ENCODE results near the gene SACM1L.

SACM1L gene

GRCh38 chr3:45741742-45742460 is 52.7 kb downstream of the SACM1L start:
- no peak overlapping the region for H3K27ac ChIP-seq (ENCODE audit: low read length)
- H3K9me3 ChIP-seq (replicated peaks; ENCODE audit: insufficient read depth, low read length) = no peaks in the 10 kb centered on the region
- peak overlapping the region; percentile 8; the same call in 1 of the 2 replicates for H3K4me2 ChIP-seq (ENCODE audit: low read depth, low read length)
- H3K9ac ChIP-seq (ENCODE audit: low read length) = no peak overlapping the region
- peaks cover 12% of the 10 kb centered on the region; the same call in 1 of the 2 replicates for H3K36me3 ChIP-seq (replicated peaks; ENCODE audit: insufficient read depth, low read length)
- DNase-seq = no peak
- H3F3A ChIP-seq (ENCODE audit: insufficient read depth, low read length) = no peaks in the 10 kb centered on the region
- H2AFZ ChIP-seq (ENCODE audit: low read length) = no peak overlapping the region
- no peaks in the 10 kb centered on the region for H3K27me3 ChIP-seq (replicated peaks; ENCODE audit: insufficient read depth, low read length)
- TF ChIP-seq CTCF (IDR thresholded peaks at IDR 0.05; ENCODE audit: low read length) (no peak), EZH2phosphoT487 (IDR thresholded peaks at IDR 0.05; ENCODE audit: low read length) (no peak), EZH2 (optimal IDR thresholded peaks at IDR 0.05; ENCODE audit: low read depth, low read length) (no peak)
- H4K20me1 ChIP-seq (ENCODE audit: insufficient read depth, low read length) = no peaks in the 10 kb centered on the region
- H3K79me2 ChIP-seq (ENCODE audit: low read length) = no peaks in the 10 kb centered on the region
- H3K9me2 ChIP-seq (replicated peaks; ENCODE audit: insufficient read depth, low read length) = no peaks in the 10 kb centered on the region
- H3K4me3 ChIP-seq (ENCODE audit: low read length) = no peak overlapping the region
- peaks cover 15% of the 10 kb centered on the region for H3K4me1 ChIP-seq (ENCODE audit: low read length)

GRCh38 chr3:45742461-45743089 is 53.4 kb downstream of the SACM1L start:
- Histone ChIP-seq H3K9me3 (replicated peaks; ENCODE audit: insufficient read depth, low read length) (no peaks in the 10 kb centered on the region), H3K9me2 (replicated peaks; ENCODE audit: insufficient read depth, low read length) (no peaks in the 10 kb centered on the region), H3K79me2 (ENCODE audit: low read length) (no peaks in the 10 kb centered on the region), H2AFZ (ENCODE audit: low read length) (no peak overlapping the region), H3K4me1 (ENCODE audit: low read length) (peaks cover 15% of the 10 kb centered on the region), H3F3A (ENCODE audit: insufficient read depth, low read length) (no peaks in the 10 kb centered on the region), H3K27ac (ENCODE audit: low read length) (no peak overlapping the region), H4K20me1 (ENCODE audit: insufficient read depth, low read length) (no peaks in the 10 kb centered on the region), H3K36me3 (replicated peaks; ENCODE audit: insufficient read depth, low read length) (peaks cover 10% of the 10 kb centered on the region; the same call in 1 of the 2 replicates), H3K4me3 (ENCODE audit: low read length) (no peak overlapping the region), H3K4me2 (ENCODE audit: low read depth, low read length) (no peak overlapping the region), H3K9ac (ENCODE audit: low read length) (no peak overlapping the region), H3K27me3 (replicated peaks; ENCODE audit: insufficient read depth, low read length) (no peaks in the 10 kb centered on the region)
- no peak for TF ChIP-seq EZH2 (optimal IDR thresholded peaks at IDR 0.05; ENCODE audit: low read depth, low read length)
- TF ChIP-seq CTCF (IDR thresholded peaks at IDR 0.05; ENCODE audit: low read length) = no peak
- no peak for TF ChIP-seq EZH2phosphoT487 (IDR thresholded peaks at IDR 0.05; ENCODE audit: low read length)
- no peak for DNase-seq

- Histone ChIP-seq H3K4me1 (ENCODE audit: low read length) (peaks cover 10% of the 10 kb centered on the region), H3K27me3 (replicated peaks; ENCODE audit: insufficient read depth, low read length) (no peaks in the 10 kb centered on the region), H2AFZ (ENCODE audit: low read length) (no peak overlapping the region), H3K9ac (ENCODE audit: low read length) (no peak overlapping the region), H4K20me1 (ENCODE audit: insufficient read depth, low read length) (no peaks in the 10 kb centered on the region), H3K27ac (ENCODE audit: low read length) (no peak overlapping the region), H3K9me3 (replicated peaks; ENCODE audit: insufficient read depth, low read length) (no peaks in the 10 kb centered on the region), H3K36me3 (replicated peaks; ENCODE audit: insufficient read depth, low read length) (peaks cover 3% of the 10 kb centered on the region; the same call in 1 of the 2 replicates), H3K9me2 (replicated peaks; ENCODE audit: insufficient read depth, low read length) (no peaks in the 10 kb centered on the region), H3K79me2 (ENCODE audit: low read length) (no peaks in the 10 kb centered on the region), H3F3A (ENCODE audit: insufficient read depth, low read length) (no peaks in the 10 kb centered on the region), H3K4me3 (ENCODE audit: low read length) (no peak overlapping the region), H3K4me2 (ENCODE audit: low read depth, low read length) (no peak overlapping the region)
- TF ChIP-seq EZH2phosphoT487 (IDR thresholded peaks at IDR 0.05; ENCODE audit: low read length) (no peak), CTCF (IDR thresholded peaks at IDR 0.05; ENCODE audit: low read length) (no peak), EZH2 (optimal IDR thresholded peaks at IDR 0.05; ENCODE audit: low read depth, low read length) (no peak)
- DNase-seq = no peak
These were observed 57.1 kb downstream of the SACM1L start for GRCh38 chr3:45746165-45746776.

Measured in MM.1S (cell line).